Measurements from ENCODE around the gene CYP2C9.

CYP2C9 gene

DNA sequence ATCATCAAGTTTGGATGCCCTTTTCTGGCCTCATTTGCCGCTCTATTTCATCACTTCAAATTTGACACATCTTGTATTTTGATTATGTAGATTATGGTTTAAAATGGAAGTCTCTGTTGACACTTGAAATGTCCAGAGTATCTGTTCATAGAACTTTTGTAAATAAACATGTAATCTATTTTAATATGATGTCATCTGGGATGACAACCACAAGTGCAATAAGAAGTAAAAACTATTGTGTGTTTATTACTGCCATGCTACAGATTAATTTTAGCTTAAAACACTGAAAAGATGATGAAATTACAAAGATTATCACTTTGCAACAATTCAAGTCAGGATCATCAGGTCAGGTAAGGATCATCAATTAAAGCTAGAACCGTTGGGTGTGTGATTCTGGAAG lies 100.8 kb downstream of the CYP2C9 start:
- DNase-seq, result no peak
